AML-193 (cell line): ENCODE measurements around the gene KCNJ3.

Source experiments
- DNase-seq, 2 experiments: peaks; one replicate each; lab custom pipeline; 2025; lab: John Stamatoyannopoulos, UW

The KCNJ3 gene

GRCh38 chr2:154707994-154708575 lies 9.6 kb downstream of the KCNJ3 start:
- DNase-seq: no peak

GRCh38 chr2:154709215-154709614 lies 10.7 kb downstream of the KCNJ3 start:
- no peak for DNase-seq

GRCh38 chr2:154710078-154710477 lies 11.6 kb downstream of the KCNJ3 start:
- no peak for DNase-seq

GRCh38 chr2:154710685-154711084 lies 12.2 kb downstream of the KCNJ3 start:
- DNase-seq: no peak

GRCh38 chr2:154713675-154714074 lies 15.2 kb downstream of the KCNJ3 start:
- no peak for DNase-seq

- no peak for DNase-seq
Observed at GRCh38 chr2:154720651-154721050, 22.2 kb downstream of the KCNJ3 start.

- DNase-seq: no peak
Observed at GRCh38 chr2:154724194-154724797, 25.8 kb downstream of the KCNJ3 start.

- no peak for DNase-seq
Observed at GRCh38 chr2:154740361-154740760, 41.9 kb downstream of the KCNJ3 start.

GRCh38 chr2:154758871-154759270 lies 60.4 kb downstream of the KCNJ3 start:
- no peak for DNase-seq

GRCh38 chr2:154762638-154763037 lies 64.1 kb downstream of the KCNJ3 start:
- DNase-seq: no peak

- DNase-seq: no peak
Observed at GRCh38 chr2:154771664-154772284, 73.3 kb downstream of the KCNJ3 start.

- no peak for DNase-seq
Observed at GRCh38 chr2:154776825-154777224, 78.3 kb downstream of the KCNJ3 start.

- DNase-seq: no peak
Observed at GRCh38 chr2:154794406-154794805, 95.9 kb downstream of the KCNJ3 start.

GRCh38 chr2:154795651-154796050 lies 97.2 kb downstream of the KCNJ3 start:
- DNase-seq: no peak

- DNase-seq: no peak
Observed at GRCh38 chr2:154804451-154804850, 106.0 kb downstream of the KCNJ3 start.

- no peak for DNase-seq
Observed at GRCh38 chr2:154813636-154814035, 115.1 kb downstream of the KCNJ3 start.

GRCh38 chr2:154814856-154815255 lies 116.4 kb downstream of the KCNJ3 start:
- no peak for DNase-seq

- DNase-seq: no peak
Observed at GRCh38 chr2:154825358-154825757, 126.9 kb downstream of the KCNJ3 start.

GRCh38 chr2:154826827-154827226 lies 128.3 kb downstream of the KCNJ3 start:
- no peak for DNase-seq

GRCh38 chr2:154827286-154827685 lies 128.8 kb downstream of the KCNJ3 start:
- DNase-seq: no peak

GRCh38 chr2:154832711-154833110 lies 134.2 kb downstream of the KCNJ3 start:
- no peak for DNase-seq

GRCh38 chr2:154836632-154837031 lies 138.1 kb downstream of the KCNJ3 start:
- DNase-seq: no peak

GRCh38 chr2:154837035-154837434 lies 138.5 kb downstream of the KCNJ3 start:
- DNase-seq: no peak

- DNase-seq: no peak
Observed at GRCh38 chr2:154844513-154844912, 146.0 kb downstream of the KCNJ3 start.
